NCI-H2107 (cell line): ENCODE results near the gene ADCK2.
A peak's percentile ranks its signal among the peaks of the same experiment; 100 is the strongest.
"Not testable (repeated sequence)": the region's sequence is repeated elsewhere in the genome, so short reads cannot be mapped to it uniquely, and the experiment has no call there.

ENCODE experiments used
- DNase-seq: peaks from one replicate; lab custom pipeline; 2025; lab: John Stamatoyannopoulos, UW

ADCK2 gene

GRCh38 chr7:140695381-140695780, 22.6 kb downstream of the ADCK2 start:
- DNase-seq = no peak

GRCh38 chr7:140696024-140696679, 23.4 kb downstream of the ADCK2 start:
- DNase-seq = peak; percentile 94

- DNase-seq = peak; percentile 75
These were observed 24.1 kb downstream of the ADCK2 start, which contains the start of gene NDUFB2 for GRCh38 chr7:140696680-140697446. NDUFB2 (plus strand) TSS chr7:140696708; CDS start chr7:140696745, 37 bp downstream.

GRCh38 chr7:140697447-140698143, 24.9 kb downstream of the ADCK2 start:
- no peak for DNase-seq

- no peak for DNase-seq
These were observed 25.7 kb downstream of the ADCK2 start for GRCh38 chr7:140698477-140698876.

- no peak for DNase-seq
These were observed 30.0 kb downstream of the ADCK2 start for GRCh38 chr7:140702774-140703173.

- DNase-seq = no peak
These were observed 31.5 kb downstream of the ADCK2 start for GRCh38 chr7:140704205-140704604.

- DNase-seq = no peak
These were observed 34.4 kb downstream of the ADCK2 start for GRCh38 chr7:140707132-140707531.

GRCh38 chr7:140708764-140709163, 36.0 kb downstream of the ADCK2 start:
- DNase-seq = not testable (repeated sequence)

- DNase-seq = not testable (repeated sequence)
These were observed 39.6 kb downstream of the ADCK2 start for GRCh38 chr7:140712392-140712791.

- no peak for DNase-seq
These were observed 41.7 kb downstream of the ADCK2 start for GRCh38 chr7:140714331-140715040.

- DNase-seq = peak; percentile 17
These were observed 47.0 kb downstream of the ADCK2 start for GRCh38 chr7:140719721-140720120.

GRCh38 chr7:140722254-140722653, 49.5 kb downstream of the ADCK2 start:
- no peak for DNase-seq

- no peak for DNase-seq
These were observed 50.3 kb downstream of the ADCK2 start for GRCh38 chr7:140723006-140723405.

- no peak for DNase-seq
These were observed 50.8 kb downstream of the ADCK2 start for GRCh38 chr7:140723574-140723973.

- no peak for DNase-seq
These were observed 52.0 kb downstream of the ADCK2 start for GRCh38 chr7:140724706-140725105.

GRCh38 chr7:140726281-140726680, 53.5 kb downstream of the ADCK2 start:
- DNase-seq = no peak

GRCh38 chr7:140732416-140732815, 59.7 kb downstream of the ADCK2 start:
- no peak for DNase-seq

- DNase-seq = no peak
These were observed 61.4 kb downstream of the ADCK2 start for GRCh38 chr7:140734096-140734495.

GRCh38 chr7:140734729-140735128, 62.0 kb downstream of the ADCK2 start:
- no peak for DNase-seq

GRCh38 chr7:140738280-140738679, 65.5 kb downstream of the ADCK2 start:
- no peak for DNase-seq

GRCh38 chr7:140743255-140743654, 70.5 kb downstream of the ADCK2 start:
- not testable (repeated sequence) for DNase-seq
